ENCODE results near the gene CBX8.

Gene CBX8

DNA sequence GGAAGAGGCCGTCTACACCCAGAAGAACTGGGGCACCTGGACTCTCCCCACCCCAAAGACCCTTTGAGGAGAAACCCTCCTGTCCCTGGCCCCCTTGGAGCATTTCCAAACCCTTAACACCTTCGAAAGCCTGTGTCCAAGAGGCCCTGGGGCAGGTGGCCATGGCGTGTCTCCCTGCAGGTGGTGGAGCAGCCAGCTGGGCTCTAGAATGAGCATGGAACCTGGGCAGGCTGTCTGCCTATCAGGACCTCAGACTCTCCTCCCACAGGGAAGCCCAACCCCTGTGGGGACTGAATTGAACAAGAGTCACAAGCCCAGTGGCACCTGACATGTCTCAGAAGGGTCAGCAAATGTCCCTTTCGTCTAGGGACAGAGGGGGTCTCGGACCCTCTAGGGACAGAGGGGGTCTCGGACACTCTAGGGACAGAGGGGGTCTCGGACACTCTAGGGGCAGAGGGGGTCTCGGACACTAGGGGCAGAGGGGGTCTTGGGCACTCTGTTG, 33.9 kb upstream of the CBX8 start:
- peaks cover 15% of the 10 kb centered on the region for H3K4me1 ChIP-seq (ENCODE audit: insufficient read depth, low read length)
- no peaks in the 10 kb centered on the region for H3K9me3 ChIP-seq (ENCODE audit: control insufficient read depth, insufficient read depth, low read length)
- H3K36me3 ChIP-seq (ENCODE audit: insufficient read depth, low read length), result no peaks in the 10 kb centered on the region
- no peak overlapping the region for H3K9ac ChIP-seq (ENCODE audit: low read depth, low read length)

DNA sequence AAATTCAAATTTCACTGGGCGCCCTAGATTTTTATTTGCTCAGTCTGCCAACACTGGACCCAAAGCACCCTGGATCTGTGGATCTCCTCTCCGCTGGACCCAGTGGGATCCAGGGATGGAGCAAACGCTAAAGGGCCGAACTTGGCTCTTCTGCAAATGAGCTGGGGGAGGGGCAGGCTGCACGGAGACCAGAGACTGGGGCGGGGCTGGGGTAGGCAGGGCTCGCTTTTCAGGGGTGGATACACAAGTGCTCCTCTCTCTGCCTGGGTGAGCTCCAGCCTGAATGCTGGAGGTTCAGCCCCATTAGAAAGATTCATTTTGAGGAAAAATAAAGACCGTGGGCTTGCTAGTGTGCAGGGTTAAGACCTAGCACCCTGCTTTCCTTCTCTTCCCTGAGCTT, 33.4 kb upstream of the CBX8 start:
- peaks cover 15% of the 10 kb centered on the region for H3K4me1 ChIP-seq (ENCODE audit: insufficient read depth, low read length)
- no peaks in the 10 kb centered on the region for H3K9me3 ChIP-seq (ENCODE audit: control insufficient read depth, insufficient read depth, low read length)
- H3K9ac ChIP-seq (ENCODE audit: low read depth, low read length), result no peak overlapping the region
- no peaks in the 10 kb centered on the region for H3K36me3 ChIP-seq (ENCODE audit: insufficient read depth, low read length)

GRCh38 chr17:79829457-79829856, 32.6 kb upstream of the CBX8 start:
- Histone ChIP-seq H3K4me1 (ENCODE audit: insufficient read depth, low read length) (peaks cover 13% of the 10 kb centered on the region), H3K9ac (ENCODE audit: low read depth, low read length) (no peak overlapping the region), H3K36me3 (ENCODE audit: insufficient read depth, low read length) (no peaks in the 10 kb centered on the region), H3K9me3 (ENCODE audit: control insufficient read depth, insufficient read depth, low read length) (no peaks in the 10 kb centered on the region)

DNA sequence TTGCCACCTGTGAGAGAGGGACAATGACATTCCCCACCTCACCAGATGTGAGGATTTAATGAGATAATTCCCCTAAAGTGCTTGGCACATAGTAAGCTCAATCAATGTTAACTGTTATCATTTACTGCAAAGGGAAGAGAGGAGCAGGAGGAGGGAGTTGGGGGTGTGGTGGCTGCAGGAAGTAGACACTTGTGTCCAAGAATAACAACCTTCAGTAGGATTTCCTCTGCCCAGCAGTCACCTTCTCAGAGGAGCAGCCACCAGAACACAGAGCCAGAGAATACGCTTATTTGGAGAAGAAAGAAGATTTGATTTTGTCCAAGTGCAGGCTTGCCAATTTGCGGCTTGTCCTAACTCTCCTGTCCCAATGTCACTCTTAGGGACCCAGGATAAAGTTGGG, 32.1 kb upstream of the CBX8 start:
- peaks cover 13% of the 10 kb centered on the region for H3K4me1 ChIP-seq (ENCODE audit: insufficient read depth, low read length)

DNA sequence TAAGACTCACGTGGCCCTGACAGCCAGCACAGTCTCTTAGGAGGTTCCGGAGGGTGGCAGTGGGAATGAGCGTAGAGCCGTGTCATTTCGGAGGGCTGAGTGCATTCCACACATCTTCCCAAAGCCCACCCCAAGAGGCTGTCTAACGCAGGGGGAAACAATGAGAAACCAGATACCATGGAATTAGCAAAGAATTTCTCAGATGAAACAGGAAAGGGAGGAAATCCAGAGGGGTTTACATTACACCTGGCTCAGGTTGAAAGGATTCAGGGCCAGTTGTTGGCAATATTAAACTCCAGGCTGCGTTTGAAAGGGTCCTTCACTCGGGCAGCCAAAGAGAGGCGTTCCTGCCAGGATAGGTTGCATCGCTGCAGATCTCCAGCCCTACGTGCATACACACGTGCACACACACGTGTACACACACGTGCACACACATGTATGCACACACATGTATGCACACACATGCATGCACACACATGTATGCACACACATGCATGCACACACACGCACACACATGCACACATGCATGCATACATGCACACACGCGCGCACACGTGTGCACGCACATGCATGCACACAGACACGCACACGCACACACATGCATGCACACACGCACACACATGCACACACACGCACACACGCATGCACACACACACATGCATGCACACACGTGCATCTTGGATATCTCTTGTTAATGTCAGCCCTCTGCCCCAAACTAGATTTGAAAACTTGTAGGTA, 30.1 kb upstream of the CBX8 start:
- H3K4me1 ChIP-seq (ENCODE audit: insufficient read depth, low read length), result peaks cover 8% of the 10 kb centered on the region; the same call in 1 of the 2 replicates
- no peaks in the 10 kb centered on the region for H3K36me3 ChIP-seq (ENCODE audit: insufficient read depth, low read length)
- no peaks in the 10 kb centered on the region for H3K9me3 ChIP-seq (ENCODE audit: control insufficient read depth, insufficient read depth, low read length)
- H3K9ac ChIP-seq (ENCODE audit: low read depth, low read length), result no peak overlapping the region

More for the DNA sequence above, 32.1 kb upstream of the CBX8 start:
- Histone ChIP-seq H3K9ac (ENCODE audit: low read depth, low read length) (no peak overlapping the region), H3K9me3 (ENCODE audit: control insufficient read depth, insufficient read depth, low read length) (no peaks in the 10 kb centered on the region), H3K36me3 (ENCODE audit: insufficient read depth, low read length) (no peaks in the 10 kb centered on the region)

GRCh38 chr17:79826204-79826680, 29.4 kb upstream of the CBX8 start:
- Histone ChIP-seq H3K4me1 (ENCODE audit: insufficient read depth, low read length) (peaks cover 4% of the 10 kb centered on the region; the same call in 1 of the 2 replicates), H3K9me3 (ENCODE audit: control insufficient read depth, insufficient read depth, low read length) (no peaks in the 10 kb centered on the region), H3K9ac (ENCODE audit: low read depth, low read length) (no peak overlapping the region), H3K36me3 (ENCODE audit: insufficient read depth, low read length) (no peaks in the 10 kb centered on the region)

GRCh38 chr17:79825580-79825921, 28.7 kb upstream of the CBX8 start:
- Histone ChIP-seq H3K9ac (ENCODE audit: low read depth, low read length) (no peak overlapping the region), H3K36me3 (ENCODE audit: insufficient read depth, low read length) (no peaks in the 10 kb centered on the region), H3K9me3 (ENCODE audit: control insufficient read depth, insufficient read depth, low read length) (no peaks in the 10 kb centered on the region), H3K4me1 (ENCODE audit: insufficient read depth, low read length) (0 out of 2 replicates have a peak, but pooled peaks cover 1% of the 10 kb centered on the region)

DNA sequence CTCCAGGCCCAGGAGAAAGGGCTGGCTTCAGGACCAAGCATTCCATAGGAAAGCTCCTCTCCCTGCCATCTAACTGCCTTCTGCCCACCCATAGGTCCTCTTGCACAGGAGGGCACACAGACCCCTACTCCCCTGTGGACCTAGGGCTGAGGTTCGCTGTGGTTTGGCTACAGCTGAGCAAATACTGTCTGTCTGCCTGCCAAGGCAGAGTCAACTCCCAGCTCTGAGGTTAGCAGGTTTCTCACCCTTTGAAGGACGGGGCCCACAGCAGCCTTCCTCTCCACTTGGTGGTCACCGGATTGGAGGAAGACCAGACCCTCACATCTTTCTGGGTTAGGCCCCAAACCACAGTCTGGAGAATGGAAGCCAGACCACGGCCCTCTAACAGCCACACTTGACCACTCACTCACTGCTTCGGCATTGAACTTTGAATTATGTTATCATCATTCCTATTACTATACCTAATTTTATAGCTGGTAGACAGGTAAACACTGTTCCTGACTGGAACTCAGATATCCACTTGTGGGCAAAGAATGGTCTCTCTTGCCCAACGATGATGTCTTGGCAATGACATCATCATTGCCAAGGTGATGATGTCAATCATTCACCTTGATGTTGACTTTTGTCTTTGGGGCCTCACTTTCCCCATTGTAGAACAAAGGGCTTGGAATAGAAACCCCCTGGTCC, 28.2 kb upstream of the CBX8 start:
- H3K4me1 ChIP-seq (ENCODE audit: insufficient read depth, low read length), result no peaks in the 10 kb centered on the region
- H3K9me3 ChIP-seq (ENCODE audit: control insufficient read depth, insufficient read depth, low read length), result no peaks in the 10 kb centered on the region
- H3K36me3 ChIP-seq (ENCODE audit: insufficient read depth, low read length), result no peaks in the 10 kb centered on the region
- H3K9ac ChIP-seq (ENCODE audit: low read depth, low read length), result no peak overlapping the region

GRCh38 chr17:79824234-79824633, 27.4 kb upstream of the CBX8 start:
- H3K36me3 ChIP-seq (ENCODE audit: insufficient read depth, low read length), result no peaks in the 10 kb centered on the region
- no peak overlapping the region for H3K9ac ChIP-seq (ENCODE audit: low read depth, low read length)
- H3K4me1 ChIP-seq (ENCODE audit: insufficient read depth, low read length), result no peaks in the 10 kb centered on the region
- no peaks in the 10 kb centered on the region for H3K9me3 ChIP-seq (ENCODE audit: control insufficient read depth, insufficient read depth, low read length)

DNA sequence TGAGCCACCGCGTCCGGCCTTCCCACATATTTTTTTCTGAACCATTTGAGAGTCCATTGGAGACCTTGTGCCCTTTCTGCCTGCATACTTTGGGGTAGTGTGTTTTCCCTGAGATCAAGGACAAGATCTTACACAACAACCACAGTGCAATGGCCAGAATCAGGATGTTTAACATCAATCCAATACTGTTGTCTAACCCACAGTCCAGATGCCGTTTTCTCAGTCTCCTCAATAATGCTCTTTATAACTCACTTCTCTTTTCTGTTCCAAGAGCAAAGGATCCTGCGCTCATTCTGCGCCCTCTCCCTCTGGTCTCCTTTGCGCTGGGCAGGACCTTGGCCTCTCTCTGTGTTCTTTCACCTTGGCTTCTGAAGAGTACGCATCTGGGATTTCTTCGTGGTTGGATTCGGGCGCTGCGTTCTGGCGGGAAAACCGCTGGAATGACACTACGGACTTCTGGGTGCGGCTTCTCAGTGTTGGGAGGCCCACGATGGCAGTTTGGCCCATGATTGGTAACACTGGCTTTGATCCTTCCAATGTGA, 25.8 kb upstream of the CBX8 start:
- no peaks in the 10 kb centered on the region for H3K36me3 ChIP-seq (ENCODE audit: insufficient read depth, low read length)
- H3K9ac ChIP-seq (ENCODE audit: low read depth, low read length), result no peak overlapping the region
- no peaks in the 10 kb centered on the region for H3K9me3 ChIP-seq (ENCODE audit: control insufficient read depth, insufficient read depth, low read length)
- no peaks in the 10 kb centered on the region for H3K4me1 ChIP-seq (ENCODE audit: insufficient read depth, low read length)

DNA sequence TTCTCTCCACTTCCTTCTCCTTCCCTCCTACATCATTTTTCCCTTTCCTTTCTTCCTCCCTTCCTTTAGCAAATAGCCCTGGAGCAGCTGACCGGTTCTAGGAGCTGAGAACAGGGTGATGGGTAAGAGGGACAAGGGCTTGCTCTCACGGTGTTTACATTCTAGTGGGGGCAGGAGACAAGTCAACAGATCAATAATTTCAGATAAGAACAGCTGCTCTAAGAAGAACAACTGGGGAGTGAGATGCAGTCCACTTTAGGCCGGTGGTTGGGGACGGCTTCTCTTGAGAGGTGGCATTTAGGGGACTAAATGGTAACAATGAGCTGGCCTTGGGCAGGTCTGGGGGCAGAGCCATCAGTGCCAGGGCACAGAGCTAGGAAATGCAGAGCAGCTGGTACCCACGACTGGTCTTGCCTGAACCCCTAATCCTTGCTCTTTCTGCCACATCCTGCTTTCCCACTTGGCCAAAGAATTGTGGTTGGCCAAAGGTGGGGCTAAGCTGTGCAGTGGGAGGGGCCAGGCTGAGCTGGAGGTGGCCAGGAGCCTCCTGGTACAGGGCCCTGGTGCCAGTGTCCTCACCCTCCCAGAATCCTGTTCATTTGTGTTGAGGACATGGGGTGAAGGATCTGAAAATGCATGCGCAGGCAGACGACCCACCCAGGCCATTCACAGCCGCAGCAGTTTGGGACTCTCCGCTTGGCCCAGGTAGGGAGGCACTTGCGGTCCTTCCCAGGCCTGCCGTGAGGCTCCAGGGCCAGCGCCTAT, 24.6 kb upstream of the CBX8 start:
- H3K4me1 ChIP-seq (ENCODE audit: insufficient read depth, low read length), result no peaks in the 10 kb centered on the region
- H3K36me3 ChIP-seq (ENCODE audit: insufficient read depth, low read length), result no peaks in the 10 kb centered on the region
- no peaks in the 10 kb centered on the region for H3K9me3 ChIP-seq (ENCODE audit: control insufficient read depth, insufficient read depth, low read length)
- no peak overlapping the region for H3K9ac ChIP-seq (ENCODE audit: low read depth, low read length)

DNA sequence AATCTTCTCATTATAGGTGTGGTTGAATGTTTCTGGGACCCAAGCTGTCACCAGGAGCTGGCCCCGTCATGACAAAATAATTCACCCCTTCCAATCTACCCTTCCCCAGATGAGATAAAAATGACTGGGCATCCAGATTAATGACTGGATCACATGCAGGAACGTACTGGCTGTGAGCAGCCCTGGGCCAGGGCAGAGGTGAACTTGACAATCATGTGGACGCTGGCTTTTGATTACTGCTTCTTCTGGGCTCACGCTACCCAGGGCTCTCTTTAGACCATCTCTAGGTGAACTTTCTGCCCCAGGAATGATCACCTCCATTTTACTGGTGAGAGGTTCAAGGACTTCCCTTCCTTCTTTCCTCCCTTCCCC, 24.1 kb upstream of the CBX8 start:
- Histone ChIP-seq H3K9ac (ENCODE audit: low read depth, low read length) (no peak overlapping the region), H3K36me3 (ENCODE audit: insufficient read depth, low read length) (no peaks in the 10 kb centered on the region), H3K4me1 (ENCODE audit: insufficient read depth, low read length) (no peaks in the 10 kb centered on the region), H3K9me3 (ENCODE audit: control insufficient read depth, insufficient read depth, low read length) (no peaks in the 10 kb centered on the region)

GRCh38 chr17:79819534-79820276, 22.8 kb upstream of the CBX8 start:
- H3K36me3 ChIP-seq (ENCODE audit: insufficient read depth, low read length), result no peaks in the 10 kb centered on the region
- no peak overlapping the region for H3K9ac ChIP-seq (ENCODE audit: low read depth, low read length)
- H3K4me1 ChIP-seq (ENCODE audit: insufficient read depth, low read length), result no peaks in the 10 kb centered on the region
- no peaks in the 10 kb centered on the region; the same call in 1 of the 2 replicates for H3K9me3 ChIP-seq (ENCODE audit: control insufficient read depth, insufficient read depth, low read length)

- Histone ChIP-seq H3K4me1 (ENCODE audit: insufficient read depth, low read length) (peaks cover 4% of the 10 kb centered on the region; the same call in 1 of the 2 replicates), H3K9me3 (ENCODE audit: control insufficient read depth, insufficient read depth, low read length) (no peaks in the 10 kb centered on the region; the same call in 1 of the 2 replicates), H3K9ac (ENCODE audit: low read depth, low read length) (no peak overlapping the region), H3K36me3 (ENCODE audit: insufficient read depth, low read length) (no peaks in the 10 kb centered on the region)
Observed at GRCh38 chr17:79819085-79819484, 22.2 kb upstream of the CBX8 start.

All from ES-I3 (cell line).